IMR-90 (cell line): ENCODE data around the gene MFSD2A. TPM values are rescaled to one million over a fixed set of nuclear protein-coding genes. Genes with fewer than 3 reads are reported as not detected.

Source experiments
- ATAC-seq: fragments of 200-7000 bp; cut with Tn5 transposase; 2 replicates; pipeline ENCODE4 v1.9.1; 2020; ENCODE audit warnings: low read depth, mild to moderate bottlenecking, moderate library complexity
- BruUV-seq: library from RNA; stranded (reverse); fragments of 400-500 nt; replicated peaks from 2 replicates; lab custom pipeline; 2021; lab: Mats Ljungman, UMichigan
- CTCF ChIA-PET: fragments of 300-600 bp; formaldehyde crosslinking; extraction: SDS; loops from one replicate; lab custom pipeline; 2021; ENCODE audit warnings: antibody characterized with exemption; lab: Yijun Ruan, JAX
- POLR2A ChIA-PET: fragments of 300-600 bp; sonication (Branson Sonifier 250); formaldehyde crosslinking; loops from one replicate; lab custom pipeline; 2022; ENCODE audit warnings: antibody characterized with exemption; ENCODE audit not compliant: unreplicated experiment; lab: Charles Lee
- DNase-seq: peaks from one replicate; pipeline ENCODE4 v3.0.0; 2013
- H2AFZ ChIP-seq: replicated peaks from 2 replicates; pipeline ENCODE3; 2013; ENCODE audit warnings: low read length, mild to moderate bottlenecking; ENCODE audit not compliant: poor library complexity
- H2AK5ac ChIP-seq: 2 replicates; pipeline ENCODE4 v1.6.1; 2013; ENCODE audit warnings: low read depth, low read length, inconsistent platforms
- H2AK9ac ChIP-seq: replicated peaks from 2 replicates; pipeline ENCODE3; 2013; ENCODE audit warnings: mild to moderate bottlenecking, low read depth, low read length, moderate library complexity; ENCODE audit not compliant: poor library complexity
- H2BK120ac ChIP-seq: 2 replicates; pipeline ENCODE4 v1.6.1; 2013; ENCODE audit warnings: low read depth, low read length, inconsistent platforms
- H2BK15ac ChIP-seq: 3 replicates; pipeline ENCODE4 v1.6.1; 2013; ENCODE audit warnings: low read depth, low read length, inconsistent platforms
- H2BK20ac ChIP-seq: 2 replicates; pipeline ENCODE4 v1.6.1; 2013; ENCODE audit warnings: low read depth, mild to moderate bottlenecking, inconsistent platforms, low read length, moderate library complexity
- H2BK5ac ChIP-seq: 2 replicates; pipeline ENCODE4 v1.6.1; 2013; ENCODE audit warnings: mild to moderate bottlenecking, low read depth, low read length, inconsistent platforms; ENCODE audit not compliant: poor library complexity, severe bottlenecking
- H3K14ac ChIP-seq: replicated peaks from 2 replicates; pipeline ENCODE4 v1.6.1; 2013; ENCODE audit warnings: low read depth, low read length, inconsistent platforms
- H3K18ac ChIP-seq: 2 replicates; pipeline ENCODE4 v1.6.1; 2013; ENCODE audit warnings: low read depth, low read length, control low read depth
- H3K23ac ChIP-seq: 2 replicates; pipeline ENCODE4 v1.6.1; 2013; ENCODE audit warnings: low read depth, low read length, inconsistent platforms
- H3K27ac ChIP-seq: 2 replicates; pipeline ENCODE4 v1.5.1; 2013; ENCODE audit warnings: mild to moderate bottlenecking, control low read depth, low read length; ENCODE audit not compliant: insufficient read depth
- H3K27me3 ChIP-seq: 2 replicates; pipeline ENCODE4 v1.6.1; 2013; ENCODE audit warnings: low read length; ENCODE audit not compliant: control insufficient read depth, insufficient read depth
- H3K36me3 ChIP-seq: 2 replicates; pipeline ENCODE4 v1.6.1; 2013; ENCODE audit warnings: low read length, mixed read lengths; ENCODE audit not compliant: control insufficient read depth, insufficient read depth
- H3K4ac ChIP-seq: 2 replicates; pipeline ENCODE4 v1.6.1; 2013; ENCODE audit warnings: low read depth, low read length, inconsistent platforms
- H3K4me1 ChIP-seq: 2 replicates; pipeline ENCODE4 v1.6.1; 2013; ENCODE audit warnings: low read length, mixed read lengths; ENCODE audit not compliant: control insufficient read depth, insufficient read depth
- H3K4me2 ChIP-seq: 2 replicates; pipeline ENCODE4 v1.6.1; 2013; ENCODE audit warnings: low read depth, mild to moderate bottlenecking, control low read depth, low read length, moderate library complexity
- H3K4me3 ChIP-seq: 2 replicates; pipeline ENCODE4 v1.5.1; 2013; ENCODE audit warnings: low read depth, mild to moderate bottlenecking, control low read depth, low read length, moderate library complexity; ENCODE audit not compliant: insufficient read depth
- H3K56ac ChIP-seq: 2 replicates; pipeline ENCODE4 v1.6.1; 2013; ENCODE audit warnings: low read length, inconsistent platforms; ENCODE audit not compliant: insufficient read depth; ENCODE audit errors: extremely low read depth
- H3K79me1 ChIP-seq, 2 experiments: 2 replicates each; pipeline ENCODE4 v1.6.1; 2013; ENCODE audit warnings: low read length in 2 of 2, inconsistent platforms in 1 of 2, low read depth in 1 of 2
- H3K9ac ChIP-seq: 2 replicates; pipeline ENCODE4 v1.6.1; 2013; ENCODE audit warnings: low read depth, low read length, control low read depth
- H3K9me1 ChIP-seq: 2 replicates; pipeline ENCODE4 v1.6.1; 2013; ENCODE audit warnings: low read length, inconsistent platforms; ENCODE audit not compliant: insufficient read depth
- H3K9me3 ChIP-seq: 2 replicates; pipeline ENCODE4 v1.6.1; 2013; ENCODE audit warnings: low read length; ENCODE audit not compliant: control insufficient read depth, insufficient read depth
- H4K20me1 ChIP-seq: 2 replicates; pipeline ENCODE4 v1.6.1; 2013; ENCODE audit warnings: low read length, inconsistent platforms; ENCODE audit not compliant: insufficient read depth
- H4K5ac ChIP-seq: 2 replicates; pipeline ENCODE4 v1.6.1; 2013; ENCODE audit warnings: mild to moderate bottlenecking, low read depth, low read length, control low read depth
- H4K8ac ChIP-seq, 2 experiments: 2 replicates each; pipeline ENCODE4 v1.6.1; 2013; ENCODE audit warnings: low read depth in 2 of 2, low read length in 2 of 2, control low read depth in 1 of 2, inconsistent platforms in 1 of 2
- H4K91ac ChIP-seq: 2 replicates; pipeline ENCODE4 v1.6.1; 2013; ENCODE audit warnings: low read depth, low read length, inconsistent platforms; ENCODE audit not compliant: insufficient read depth
- BHLHE40 ChIP-seq: fragments of 150-350 bp; IDR thresholded peaks from 2 replicates; pipeline ENCODE4 v1.6.1; 2016; ENCODE audit warnings: mild to moderate bottlenecking, low read depth, low read length
- CEBPB ChIP-seq: IDR thresholded peaks from 2 replicates; pipeline ENCODE4 v1.6.1; 2012; ENCODE audit warnings: low read depth, low read length, improper control_type of control experiment
- CHD1 ChIP-seq: IDR thresholded peaks from 2 replicates; pipeline ENCODE4 v1.6.1; 2012; ENCODE audit warnings: low read depth, low read length, improper control_type of control experiment
- ELK1 ChIP-seq: fragments of 150-350 bp; IDR thresholded peaks from 2 replicates; pipeline ENCODE4 v1.6.1; 2016; ENCODE audit warnings: low read depth, mild to moderate bottlenecking, low read length, moderate library complexity, borderline replicate concordance
- FOS ChIP-seq: fragments of 150-350 bp; IDR thresholded peaks from 2 replicates; pipeline ENCODE4 v1.6.1; 2016; ENCODE audit warnings: low read depth, low read length
- MAFK ChIP-seq: IDR thresholded peaks from 2 replicates; pipeline ENCODE4 v1.6.1; 2012; ENCODE audit warnings: low read depth, low read length, improper control_type of control experiment
- MXI1 ChIP-seq: IDR thresholded peaks from 2 replicates; pipeline ENCODE4 v1.6.1; 2012; ENCODE audit warnings: low read depth, mild to moderate bottlenecking, low read length, moderate library complexity, borderline replicate concordance
- NFE2L2 ChIP-seq: fragments of 150-350 bp; IDR thresholded peaks from 2 replicates; pipeline ENCODE4 v1.6.1; 2016; ENCODE audit warnings: low read depth, mild to moderate bottlenecking, low read length
- POLR2A ChIP-seq: IDR thresholded peaks from 2 replicates; pipeline ENCODE4 v1.6.1; 2012; ENCODE audit warnings: mild to moderate bottlenecking, low read depth, low read length
- RAD21 ChIP-seq: IDR thresholded peaks from 2 replicates; pipeline ENCODE4 v1.6.1; 2012; ENCODE audit warnings: low read length, improper control_type of control experiment
- RCOR1 ChIP-seq: IDR thresholded peaks from 2 replicates; pipeline ENCODE4 v1.6.1; 2012; ENCODE audit warnings: mild to moderate bottlenecking, low read length, improper control_type of control experiment; ENCODE audit not compliant: insufficient replicate concordance
- RFX5 ChIP-seq: IDR thresholded peaks from 2 replicates; pipeline ENCODE4 v1.8.0; 2012; ENCODE audit warnings: low read depth, mild to moderate bottlenecking, low read length, moderate library complexity
- SMC3 ChIP-seq: fragments of 150-350 bp; IDR thresholded peaks from 2 replicates; pipeline ENCODE4 v1.6.1; 2016; ENCODE audit warnings: low read depth, mild to moderate bottlenecking, antibody characterized with exemption, low read length, moderate library complexity
- WGBS, 2 experiments: methylation state at CpG; one replicate each; pipeline versions ENCODE4 v1.1.5 to v1.1.7; 2013; ENCODE audit warnings: missing lambda C conversion rate in 2 of 2; ENCODE audit not compliant: insufficient read length in 1 of 2; ENCODE audit errors: extremely low coverage in 2 of 2; 5-methylcytosine and 5-hydroxymethylcytosine counted together
- dilution Hi-C: fragments of 300-500 bp; cut with HindIII; formaldehyde crosslinking; loops from one replicate; pipeline ENCODE4 v1.14.3; 2018; ENCODE audit warnings: low sequenced_read_pairs; ENCODE audit not compliant: unreplicated experiment
- in situ Hi-C: fragments of 300-500 bp; cut with MboI; formaldehyde crosslinking; loops from 3 replicates; pipeline ENCODE4 v1.14.3; 2019; ENCODE audit warnings: low sequenced_read_pairs, inconsistent platforms, mixed read lengths
- intact Hi-C: fragments of 100-400 bp; cut with micrococcal nuclease; formaldehyde crosslinking; loops from 2 replicates; pipeline ENCODE4 v1.10.0; 2022
- polyA plus RNA-seq, 3 experiments: library from polyadenylated mRNA; depleted of rRNA; stranded (reverse); fragments of >200 nt; gene quantifications; 2 replicates each; pipeline ENCODE4 v1.2.3, GENCODE V29; 2012; ENCODE audit warnings: low replicate concordance in 1 of 3
- total RNA-seq: library from RNA; depleted of rRNA; stranded (reverse); fragments of >200 nt; gene quantifications from 2 replicates; pipeline ENCODE4 v1.2.3, GENCODE V29; 2012
- TF ChIP-seq, protein P1 (sequence below): fragments of 150-350 bp; IDR thresholded peaks from 2 replicates; pipeline ENCODE4 v1.6.1; 2017; ENCODE audit warnings: mild to moderate bottlenecking, antibody characterized with exemption, low read length, low read depth
- TF ChIP-seq, protein P2 (sequence below): conservative IDR thresholded peaks from 2 replicates; pipeline ENCODE4 v1.5.1; 2012; ENCODE audit warnings: mild to moderate bottlenecking, low read depth, low read length, improper control_type of control experiment

MFSD2A gene
- total and polyA plus RNA-seq, 2 of the 4 experiments (the other 2 are of a cell fraction) = 5.7 to 7.3 TPM

GRCh38 chr1:39981385-39981784 is 26.4 kb downstream of the MFSD2A start:
- WGBS, 2 experiments = no CpG with 5 or more reads among the region's 9 CpGs
- Histone ChIP-seq H3K9me1 (peaks cover 3% of the 10 kb centered on the region; the same call in 1 of the 2 replicates), H3K27me3 (no peaks in the 10 kb centered on the region), H3K56ac (no peak overlapping the region), H2AK5ac (peak overlapping the region; percentile 59; the same call in 1 of the 2 replicates), H3K79me1 (no peaks in the 10 kb centered on the region), H4K20me1 (no peaks in the 10 kb centered on the region), H3K4me2 (no peak overlapping the region), H2BK120ac (peak overlapping the region; percentile 89; the same call in 1 of the 2 replicates), H4K5ac (no peak overlapping the region), H3K23ac (no peak overlapping the region), H3K18ac (0 out of 2 replicates have a peak overlapping the region, but pooled peaks have one; percentile 44), H2AFZ (peak overlapping the region; percentile 77), H2AK9ac (peak overlapping the region; percentile 17), H4K8ac (peak overlapping the region; percentile 55 to 79; a peak in 3 of 4 replicates), H2BK5ac (peak overlapping the region; percentile 67), H2BK20ac (no peak overlapping the region), H3K9ac (no peak overlapping the region), H3K27ac (no peak overlapping the region), H3K14ac (peak overlapping the region; percentile 75; the same call in 1 of the 2 replicates), H3K4me3 (no peak overlapping the region), H3K4me1 (peaks cover 2% of the 10 kb centered on the region), H3K36me3 (no peaks in the 10 kb centered on the region), H3K9me3 (no peaks in the 10 kb centered on the region), H3K4ac (peak overlapping the region; percentile 66), H4K91ac (no peak overlapping the region; the same call in 1 of the 2 replicates), H2BK15ac (peak overlapping the region; percentile 63; the same call in 1 of the 3 replicates)
- no peak for TF ChIP-seq NFE2L2
- TF ChIP-seq RFX5 = no peak
- TF ChIP-seq BHLHE40 = no peak
- TF ChIP-seq MXI1 = no peak
- TF ChIP-seq RCOR1 = no peak
- no peak for TF ChIP-seq POLR2A
- TF ChIP-seq CHD1 = no peak
- TF ChIP-seq, protein P1, sequence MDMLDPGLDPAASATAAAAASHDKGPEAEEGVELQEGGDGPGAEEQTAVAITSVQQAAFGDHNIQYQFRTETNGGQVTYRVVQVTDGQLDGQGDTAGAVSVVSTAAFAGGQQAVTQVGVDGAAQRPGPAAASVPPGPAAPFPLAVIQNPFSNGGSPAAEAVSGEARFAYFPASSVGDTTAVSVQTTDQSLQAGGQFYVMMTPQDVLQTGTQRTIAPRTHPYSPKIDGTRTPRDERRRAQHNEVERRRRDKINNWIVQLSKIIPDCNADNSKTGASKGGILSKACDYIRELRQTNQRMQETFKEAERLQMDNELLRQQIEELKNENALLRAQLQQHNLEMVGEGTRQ = no peak
- TF ChIP-seq FOS = no peak
- TF ChIP-seq, protein P2, sequence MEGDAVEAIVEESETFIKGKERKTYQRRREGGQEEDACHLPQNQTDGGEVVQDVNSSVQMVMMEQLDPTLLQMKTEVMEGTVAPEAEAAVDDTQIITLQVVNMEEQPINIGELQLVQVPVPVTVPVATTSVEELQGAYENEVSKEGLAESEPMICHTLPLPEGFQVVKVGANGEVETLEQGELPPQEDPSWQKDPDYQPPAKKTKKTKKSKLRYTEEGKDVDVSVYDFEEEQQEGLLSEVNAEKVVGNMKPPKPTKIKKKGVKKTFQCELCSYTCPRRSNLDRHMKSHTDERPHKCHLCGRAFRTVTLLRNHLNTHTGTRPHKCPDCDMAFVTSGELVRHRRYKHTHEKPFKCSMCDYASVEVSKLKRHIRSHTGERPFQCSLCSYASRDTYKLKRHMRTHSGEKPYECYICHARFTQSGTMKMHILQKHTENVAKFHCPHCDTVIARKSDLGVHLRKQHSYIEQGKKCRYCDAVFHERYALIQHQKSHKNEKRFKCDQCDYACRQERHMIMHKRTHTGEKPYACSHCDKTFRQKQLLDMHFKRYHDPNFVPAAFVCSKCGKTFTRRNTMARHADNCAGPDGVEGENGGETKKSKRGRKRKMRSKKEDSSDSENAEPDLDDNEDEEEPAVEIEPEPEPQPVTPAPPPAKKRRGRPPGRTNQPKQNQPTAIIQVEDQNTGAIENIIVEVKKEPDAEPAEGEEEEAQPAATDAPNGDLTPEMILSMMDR = no peak
- TF ChIP-seq SMC3 = no peak
- no peak for TF ChIP-seq MAFK
- no peak for TF ChIP-seq RAD21
- TF ChIP-seq ELK1 = no peak
- TF ChIP-seq CEBPB = no peak
- no peak for DNase-seq
- POLR2A ChIA-PET = no interaction called here
- intact Hi-C loops = no loop called here
- in situ Hi-C loops = loop anchor here (5.0 kb wide), 1 partner anchor 51 kb away; no protein-coding TSS in a partner anchor
- BruUV-seq = no TSS peak
- ATAC-seq = no peak
- CTCF ChIA-PET = interaction anchor here (1.6 kb wide), 1 partner anchor 51 kb away, joined by 9 read pairs; no protein-coding TSS in a partner anchor
- dilution Hi-C loops = no loop called here
